ENCODE data around the gene TMPRSS2.

The TMPRSS2 gene

GRCh38 chr21:41510500-41510899, 2.5 kb upstream of the TMPRSS2 start:
- no peak for DNase-seq (ENCODE audit: low read depth in 2 of 2, low spot score in 1 of 2)

- DNase-seq (ENCODE audit: low read depth in 2 of 2, low spot score in 1 of 2) = no peak
These were observed 1.8 kb upstream of the TMPRSS2 start for GRCh38 chr21:41509733-41510132.

- no peak for DNase-seq (ENCODE audit: low read depth in 2 of 2, low spot score in 1 of 2)
These were observed 1.2 kb upstream of the TMPRSS2 start for GRCh38 chr21:41509145-41509496.

GRCh38 chr21:41508415-41509144, 622 bp upstream of the TMPRSS2 start:
- no peak for DNase-seq (ENCODE audit: low read depth in 2 of 2, low spot score in 1 of 2)

GRCh38 chr21:41506611-41507520, 1.1 kb downstream of the TMPRSS2 start:
- DNase-seq (ENCODE audit: low read depth in 2 of 2, low spot score in 1 of 2) = no peak

GRCh38 chr21:41506005-41506594, 1.9 kb downstream of the TMPRSS2 start:
- DNase-seq (ENCODE audit: low read depth in 2 of 2, low spot score in 1 of 2) = no peak

GRCh38 chr21:41504030-41504429, 3.9 kb downstream of the TMPRSS2 start:
- DNase-seq (ENCODE audit: low read depth in 2 of 2, low spot score in 1 of 2) = no peak

- DNase-seq (ENCODE audit: low read depth in 2 of 2, low spot score in 1 of 2) = no peak
These were observed 4.6 kb downstream of the TMPRSS2 start for GRCh38 chr21:41503331-41503730.

- DNase-seq (ENCODE audit: low read depth in 2 of 2, low spot score in 1 of 2) = no peak
These were observed 6.0 kb downstream of the TMPRSS2 start for GRCh38 chr21:41501919-41502318.

- no peak for DNase-seq (ENCODE audit: low read depth in 2 of 2, low spot score in 1 of 2)
These were observed 7.0 kb downstream of the TMPRSS2 start for GRCh38 chr21:41500931-41501381.

- DNase-seq (ENCODE audit: low read depth in 2 of 2, low spot score in 1 of 2) = no peak
These were observed 7.6 kb downstream of the TMPRSS2 start for GRCh38 chr21:41500363-41500762.

GRCh38 chr21:41499920-41500319, 8.0 kb downstream of the TMPRSS2 start:
- no peak for DNase-seq (ENCODE audit: low read depth in 2 of 2, low spot score in 1 of 2)

GRCh38 chr21:41497788-41498187, 10.2 kb downstream of the TMPRSS2 start:
- no peak for DNase-seq (ENCODE audit: low read depth in 2 of 2, low spot score in 1 of 2)

- DNase-seq (ENCODE audit: low read depth in 2 of 2, low spot score in 1 of 2) = no peak
These were observed 10.9 kb downstream of the TMPRSS2 start for GRCh38 chr21:41497008-41497407.

- DNase-seq (ENCODE audit: low read depth in 2 of 2, low spot score in 1 of 2) = no peak
These were observed 13.7 kb downstream of the TMPRSS2 start for GRCh38 chr21:41494242-41494641.

GRCh38 chr21:41491412-41491811, 16.5 kb downstream of the TMPRSS2 start:
- no peak for DNase-seq (ENCODE audit: low read depth in 2 of 2, low spot score in 1 of 2)

- DNase-seq (ENCODE audit: low read depth in 2 of 2, low spot score in 1 of 2) = no peak
These were observed 17.6 kb downstream of the TMPRSS2 start for GRCh38 chr21:41490330-41490729.

- no peak for DNase-seq (ENCODE audit: low read depth in 2 of 2, low spot score in 1 of 2)
These were observed 18.6 kb downstream of the TMPRSS2 start for GRCh38 chr21:41489329-41489728.

- no peak for DNase-seq (ENCODE audit: low read depth in 2 of 2, low spot score in 1 of 2)
These were observed 19.9 kb downstream of the TMPRSS2 start for GRCh38 chr21:41488080-41488479.

- DNase-seq (ENCODE audit: low read depth in 2 of 2, low spot score in 1 of 2) = no peak
These were observed 20.9 kb downstream of the TMPRSS2 start for GRCh38 chr21:41487082-41487481.

- DNase-seq (ENCODE audit: low read depth in 2 of 2, low spot score in 1 of 2) = no peak
These were observed 24.0 kb downstream of the TMPRSS2 start for GRCh38 chr21:41483973-41484372.

GRCh38 chr21:41483415-41483814, 24.5 kb downstream of the TMPRSS2 start:
- DNase-seq (ENCODE audit: low read depth in 2 of 2, low spot score in 1 of 2) = no peak
